Measurements from ENCODE around the gene RIOK1. TPM values are rescaled to one million over a fixed set of nuclear protein-coding genes. Genes with fewer than 3 reads are reported as not detected.
A peak's percentile ranks its signal among the peaks of the same experiment; 100 is the strongest.

The RIOK1 gene
- total and polyA plus RNA-seq, 9 of the 15 experiments (the other 6 are each of a cell fraction or from before 2014, with no cell fraction given) = 24.9 to 101 (median 52.2) TPM

- TF ChIP-seq, protein P1, sequence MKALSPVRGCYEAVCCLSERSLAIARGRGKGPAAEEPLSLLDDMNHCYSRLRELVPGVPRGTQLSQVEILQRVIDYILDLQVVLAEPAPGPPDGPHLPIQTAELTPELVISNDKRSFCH (CRISPR knock-in tag; IDR thresholded peaks at IDR 0.05) = no peak
- TF ChIP-seq, protein P1 (tag; IDR thresholded peaks at IDR 0.05) = 0 out of 2 replicates have a peak, but pooled peaks have one; percentile 56
- TF ChIP-seq GATA2 (CRISPR knock-in tag; IDR thresholded peaks at IDR 0.05) = no peak
- peak; percentile 85; the same call in 1 of the 2 replicates for TF ChIP-seq ESRRA (IDR thresholded peaks at IDR 0.05; ENCODE audit: borderline replicate concordance, low read depth)
- no peak for TF ChIP-seq ZNF79 (CRISPR knock-in tag; IDR thresholded peaks at IDR 0.05; ENCODE audit: low read depth)
- no peak for TF ChIP-seq FUS (optimal IDR thresholded peaks at IDR 0.05; ENCODE audit: low read depth, low read length)
- TF ChIP-seq ZSCAN29 (IDR thresholded peaks at IDR 0.05) = peak; percentile 74
- 0 out of 2 replicates have a peak, but pooled peaks have one; percentile 27 for TF ChIP-seq CREB3 (tag; conservative IDR thresholded peaks at IDR 0.05; ENCODE audit: low read depth)
- TF ChIP-seq SP1 (CRISPR knock-in tag; IDR thresholded peaks at IDR 0.05) = peak; percentile 35; the same call in 1 of the 2 replicates
- TF ChIP-seq ZNF707 (CRISPR knock-in tag; conservative IDR thresholded peaks at IDR 0.05) = no peak
- no peak for TF ChIP-seq ZNF778 (CRISPR knock-in tag; IDR thresholded peaks at IDR 0.05)
- TF ChIP-seq WHSC1 (IDR thresholded peaks at IDR 0.05; ENCODE audit: low read length) = no peak
- TF ChIP-seq YBX1 (IDR thresholded peaks at IDR 0.05) = no peak
- TF ChIP-seq HIVEP1 (CRISPR knock-in tag; IDR thresholded peaks at IDR 0.05) = no peak
- TF ChIP-seq NR4A1 (CRISPR knock-in tag; IDR thresholded peaks at IDR 0.05) = no peak
- TF ChIP-seq NR4A1 (tag; IDR thresholded peaks at IDR 0.05) = no peak
- TF ChIP-seq FOXO4 (CRISPR knock-in tag; IDR thresholded peaks at IDR 0.05) = no peak
- TF ChIP-seq POLR3G (IDR thresholded peaks at IDR 0.05; ENCODE audit: extremely low read depth, insufficient read length, insufficient replicate concordance) = no peak
- TF ChIP-seq, protein P2, sequence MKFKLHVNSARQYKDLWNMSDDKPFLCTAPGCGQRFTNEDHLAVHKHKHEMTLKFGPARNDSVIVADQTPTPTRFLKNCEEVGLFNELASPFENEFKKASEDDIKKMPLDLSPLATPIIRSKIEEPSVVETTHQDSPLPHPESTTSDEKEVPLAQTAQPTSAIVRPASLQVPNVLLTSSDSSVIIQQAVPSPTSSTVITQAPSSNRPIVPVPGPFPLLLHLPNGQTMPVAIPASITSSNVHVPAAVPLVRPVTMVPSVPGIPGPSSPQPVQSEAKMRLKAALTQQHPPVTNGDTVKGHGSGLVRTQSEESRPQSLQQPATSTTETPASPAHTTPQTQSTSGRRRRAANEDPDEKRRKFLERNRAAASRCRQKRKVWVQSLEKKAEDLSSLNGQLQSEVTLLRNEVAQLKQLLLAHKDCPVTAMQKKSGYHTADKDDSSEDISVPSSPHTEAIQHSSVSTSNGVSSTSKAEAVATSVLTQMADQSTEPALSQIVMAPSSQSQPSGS (CRISPR knock-in tag; IDR thresholded peaks at IDR 0.05) = no peak
- TF ChIP-seq BCL6 (CRISPR knock-in tag; IDR thresholded peaks at IDR 0.05) = no peak
- peak; percentile 74 for TF ChIP-seq FIP1L1 (IDR thresholded peaks at IDR 0.05; ENCODE audit: low read depth, low read length, poor library complexity, severe bottlenecking)
- no peak for TF ChIP-seq MTA2 (IDR thresholded peaks at IDR 0.05; ENCODE audit: low read depth)
- TF ChIP-seq RHOXF2B (CRISPR knock-in tag; conservative IDR thresholded peaks at IDR 0.05) = no peak
- no peak for TF ChIP-seq ZNF212 (CRISPR knock-in tag; IDR thresholded peaks at IDR 0.05)
- TF ChIP-seq SRSF1 (IDR thresholded peaks at IDR 0.05; ENCODE audit: low read depth, low read length) = peak; percentile 63; the same call in 1 of the 2 replicates
- no peak for TF ChIP-seq FOXA3 (CRISPR knock-in tag; conservative IDR thresholded peaks at IDR 0.05 in 1 of 2, IDR thresholded peaks at IDR 0.05 in 1 of 2)
Measured at GRCh38 chr6:7389451-7390225, at the start of gene RIOK1, which contains the start of gene CAGE1 (continued).

Measured in K562 (cell line).